HG03432 (cell line): ENCODE results near the gene APMAP.
A peak's percentile ranks its signal among the peaks of the same experiment; 100 is the strongest.
"Not testable (repeated sequence)": the region's sequence is repeated elsewhere in the genome, so short reads cannot be mapped to it uniquely, and the experiment has no call there.

Experiments
- ATAC-seq: cut with Tn5 transposase; IDR thresholded peaks from one replicate; pipeline ENCODE4 v1.9.1; 2021; ENCODE audit warnings: mild to moderate bottlenecking, moderate library complexity; ENCODE audit not compliant: unreplicated experiment

APMAP gene

GRCh38 chr20:24954151-24954550 lies 38.4 kb downstream of the APMAP start:
- no peak for ATAC-seq

GRCh38 chr20:24953621-24954133 lies 38.9 kb downstream of the APMAP start:
- no peak for ATAC-seq

- no peak for ATAC-seq
Observed at GRCh38 chr20:24953209-24953575, 39.4 kb downstream of the APMAP start.

GRCh38 chr20:24952376-24953208 lies 40.0 kb downstream of the APMAP start:
- ATAC-seq, result no peak

- ATAC-seq, result no peak
Observed at GRCh38 chr20:24951536-24952083, 40.9 kb downstream of the APMAP start.

- ATAC-seq, result no peak
Observed at GRCh38 chr20:24950836-24951525, 41.6 kb downstream of the APMAP start.

GRCh38 chr20:24950128-24950835 lies 42.3 kb downstream of the APMAP start:
- no peak for ATAC-seq

- ATAC-seq, result peak; percentile 21
Observed at GRCh38 chr20:24949756-24950127, 42.8 kb downstream of the APMAP start.

GRCh38 chr20:24948939-24949679 lies 43.4 kb downstream of the APMAP start, which contains the start of gene CST7:
CST7 (plus strand) TSS chr20:24949269; CDS start chr20:24949506, 237 bp downstream.
- ATAC-seq, result peak; percentile 74

GRCh38 chr20:24948396-24948938 lies 44.1 kb downstream of the APMAP start:
- ATAC-seq, result not testable (repeated sequence)

- not testable (repeated sequence) for ATAC-seq
Observed at GRCh38 chr20:24946376-24946775, 46.2 kb downstream of the APMAP start.

GRCh38 chr20:24943731-24944130 lies 48.8 kb downstream of the APMAP start:
- ATAC-seq, result no peak

- no peak for ATAC-seq
Observed at GRCh38 chr20:24943196-24943595, 49.4 kb downstream of the APMAP start.

GRCh38 chr20:24942679-24943078 lies 49.9 kb downstream of the APMAP start:
- ATAC-seq, result no peak

- no peak for ATAC-seq
Observed at GRCh38 chr20:24939036-24939435, 53.5 kb downstream of the APMAP start.

GRCh38 chr20:24938498-24938897 lies 54.1 kb downstream of the APMAP start:
- ATAC-seq, result no peak

GRCh38 chr20:24937579-24937978 lies 55.0 kb downstream of the APMAP start:
- ATAC-seq, result no peak

- no peak for ATAC-seq
Observed at GRCh38 chr20:24936526-24937407, 55.8 kb downstream of the APMAP start.
